Measurements from ENCODE around the gene ELAC1.

- TF ChIP-seq CTCF (IDR thresholded peaks at IDR 0.05) (no peak), POLR2A (IDR thresholded peaks at IDR 0.05) (no peak), EP300 (IDR thresholded peaks at IDR 0.05) (no peak)
Observed at GRCh38 chr18:51025512-51025911, 57.7 kb downstream of the ELAC1 start.
